SK-N-SH treated with all-trans-retinoic acid at 6 μM for 48 hours (cell line): ENCODE measurements around the gene KRTAP20-4.

ENCODE experiments used
- ATAC-seq: fragments of 200-7000 bp; cut with Tn5 transposase; 3 replicates; pipeline ENCODE4 v1.9.1; 2020; ENCODE audit warnings: mild to moderate bottlenecking, moderate library complexity
- CREB5 ChIP-seq: fragments of 250-450 bp; sonication (Bioruptor Pico); IDR thresholded peaks from 2 replicates; pipeline ENCODE4 v1.5.1; 2020; ENCODE audit warnings: low read depth, mild to moderate bottlenecking, moderate library complexity
- CSDC2 ChIP-seq: fragments of 250-450 bp; sonication (Bioruptor Pico); IDR thresholded peaks from 2 replicates; pipeline ENCODE4 v1.5.0; 2020; ENCODE audit warnings: mild to moderate bottlenecking, moderate library complexity
- CSRNP3 ChIP-seq: fragments of 250-450 bp; sonication (Bioruptor Pico); IDR thresholded peaks from 2 replicates; pipeline ENCODE4 v1.5.1; 2021; ENCODE audit warnings: mild to moderate bottlenecking, moderate library complexity
- ESRRG ChIP-seq: fragments of 250-450 bp; sonication (Bioruptor Pico); IDR thresholded peaks from 2 replicates; pipeline ENCODE4 v1.6.1; 2021; ENCODE audit warnings: mild to moderate bottlenecking
- GLIS3 ChIP-seq: fragments of 250-450 bp; sonication (Bioruptor Pico); IDR thresholded peaks from 2 replicates; pipeline ENCODE4 v1.5.0; 2020; ENCODE audit warnings: mild to moderate bottlenecking, moderate library complexity
- ISL1 ChIP-seq: fragments of 250-450 bp; sonication (Bioruptor Pico); IDR thresholded peaks from 2 replicates; pipeline ENCODE4 v2.1.2; 2022; ENCODE audit warnings: mild to moderate bottlenecking, moderate library complexity
- OSR1 ChIP-seq: fragments of 250-450 bp; sonication (Bioruptor Pico); IDR thresholded peaks from 2 replicates; pipeline ENCODE4 v1.8.0; 2022; ENCODE audit warnings: moderate library complexity, mild to moderate bottlenecking, inconsistent platforms
- PATZ1 ChIP-seq: fragments of 250-450 bp; sonication (Bioruptor Pico); IDR thresholded peaks from 2 replicates; pipeline ENCODE4 v1.8.0; 2020; ENCODE audit warnings: mild to moderate bottlenecking, moderate library complexity, borderline replicate concordance
- POU6F1 ChIP-seq: fragments of 250-450 bp; sonication (Bioruptor Pico); IDR thresholded peaks from 2 replicates; pipeline ENCODE4 v1.8.0; 2021; ENCODE audit warnings: low read depth, mild to moderate bottlenecking, moderate library complexity, borderline replicate concordance
- PPARA ChIP-seq: fragments of 250-450 bp; sonication (Bioruptor Pico); IDR thresholded peaks from 2 replicates; pipeline ENCODE4 v1.5.0; 2020; ENCODE audit warnings: mild to moderate bottlenecking, borderline replicate concordance
- RARB ChIP-seq: fragments of 250-450 bp; sonication (Bioruptor Pico); IDR thresholded peaks from 2 replicates; pipeline ENCODE4 v1.8.0; 2021; ENCODE audit warnings: mild to moderate bottlenecking, moderate library complexity
- SNAI2 ChIP-seq: fragments of 250-450 bp; sonication (Bioruptor Pico); IDR thresholded peaks from 2 replicates; pipeline ENCODE4 v1.5.0; 2020; ENCODE audit warnings: mild to moderate bottlenecking, moderate library complexity
- TCF4 ChIP-seq: fragments of 250-450 bp; sonication (Bioruptor Pico); IDR thresholded peaks from 2 replicates; pipeline ENCODE4 v1.8.0; 2021; ENCODE audit warnings: mild to moderate bottlenecking, moderate library complexity, borderline replicate concordance
- TOX ChIP-seq: fragments of 250-450 bp; sonication (Bioruptor Pico); IDR thresholded peaks from 2 replicates; pipeline ENCODE4 v1.8.0; 2021; ENCODE audit warnings: mild to moderate bottlenecking, moderate library complexity, borderline replicate concordance
- ZC3H10 ChIP-seq: fragments of 250-450 bp; sonication (Bioruptor Pico); IDR thresholded peaks from 2 replicates; pipeline ENCODE4 v1.5.1; 2021; ENCODE audit warnings: mild to moderate bottlenecking, moderate library complexity
- ZFP3 ChIP-seq: fragments of 250-450 bp; sonication (Bioruptor Pico); IDR thresholded peaks from 2 replicates; pipeline ENCODE4 v1.5.0; 2020; ENCODE audit warnings: mild to moderate bottlenecking, moderate library complexity
- ZFP30 ChIP-seq: fragments of 450-650 bp; formaldehyde crosslinking; IDR thresholded peaks from 2 replicates; pipeline ENCODE4 v1.5.0; 2022; ENCODE audit warnings: mild to moderate bottlenecking, moderate library complexity
- ZNF565 ChIP-seq: fragments of 450-650 bp; formaldehyde crosslinking; conservative IDR thresholded peaks from 2 replicates; pipeline ENCODE4 v1.5.0; 2020; ENCODE audit warnings: low read depth, mild to moderate bottlenecking, moderate library complexity
- ZNF70 ChIP-seq: fragments of 450-650 bp; formaldehyde crosslinking; IDR thresholded peaks from 2 replicates; pipeline ENCODE4 v1.5.0; 2020; ENCODE audit warnings: mild to moderate bottlenecking, moderate library complexity
- ZNF8 ChIP-seq: fragments of 450-650 bp; formaldehyde crosslinking; IDR thresholded peaks from 2 replicates; pipeline ENCODE4 v1.5.0; 2020; ENCODE audit warnings: mild to moderate bottlenecking, moderate library complexity

KRTAP20-4 gene

GRCh38 chr21:30598802-30599201 is 21.6 kb upstream of the KRTAP20-4 start, which contains the start of gene KRTAP6-2:
KRTAP6-2 (minus strand) TSS chr21:30598902; CDS start chr21:30598874, 28 bp downstream.
- TF ChIP-seq OSR1 (CRISPR knock-in tag) (no peak), GLIS3 (CRISPR knock-in tag) (no peak), SNAI2 (CRISPR knock-in tag) (no peak), POU6F1 (CRISPR knock-in tag) (no peak), ZNF565 (CRISPR knock-in tag) (no peak), TCF4 (CRISPR knock-in tag) (no peak)
- ATAC-seq, result no peak

GRCh38 chr21:30600787-30601186 is 19.6 kb upstream of the KRTAP20-4 start, which contains the start of gene KRTAP22-1:
KRTAP22-1 (plus strand) TSS chr21:30601087.
- no peak for ATAC-seq

More at GRCh38 chr21:30600787-30601186, 19.6 kb upstream of the KRTAP20-4 start, which contains the start of gene KRTAP22-1:
- TF ChIP-seq CSDC2 (no peak), TOX (CRISPR knock-in tag) (no peak), ESRRG (CRISPR knock-in tag) (no peak), ZC3H10 (CRISPR knock-in tag) (no peak), GLIS3 (CRISPR knock-in tag) (no peak), POU6F1 (CRISPR knock-in tag) (no peak), TCF4 (CRISPR knock-in tag) (no peak), ZNF8 (CRISPR knock-in tag) (no peak), ZFP3 (CRISPR knock-in tag) (no peak), PATZ1 (CRISPR knock-in tag) (no peak), RARB (CRISPR knock-in tag) (no peak), PPARA (no peak), ZFP30 (CRISPR knock-in tag) (no peak), OSR1 (CRISPR knock-in tag) (no peak), CREB5 (CRISPR knock-in tag) (no peak), ZNF565 (CRISPR knock-in tag) (no peak), CSRNP3 (CRISPR knock-in tag) (no peak), SNAI2 (CRISPR knock-in tag) (no peak), ISL1 (no peak), ZNF70 (no peak)
